Measurements from ENCODE around the gene VAC14.

Gene VAC14

GRCh38 chr16:70715055-70715858 is 85.7 kb downstream of the VAC14 start:
- Histone ChIP-seq H3K4me3 (no peak overlapping the region), H3K27ac (peak overlapping the region in 19 of 21 experiments; percentile 14 to 91 (median 74))

- H3K4me3 ChIP-seq: no peak overlapping the region
- H3K27ac ChIP-seq: peak overlapping the region in 19 of 21 experiments; percentile 7 to 91 (median 74)
Observed at GRCh38 chr16:70714581-70715054, 86.3 kb downstream of the VAC14 start.

DNA sequence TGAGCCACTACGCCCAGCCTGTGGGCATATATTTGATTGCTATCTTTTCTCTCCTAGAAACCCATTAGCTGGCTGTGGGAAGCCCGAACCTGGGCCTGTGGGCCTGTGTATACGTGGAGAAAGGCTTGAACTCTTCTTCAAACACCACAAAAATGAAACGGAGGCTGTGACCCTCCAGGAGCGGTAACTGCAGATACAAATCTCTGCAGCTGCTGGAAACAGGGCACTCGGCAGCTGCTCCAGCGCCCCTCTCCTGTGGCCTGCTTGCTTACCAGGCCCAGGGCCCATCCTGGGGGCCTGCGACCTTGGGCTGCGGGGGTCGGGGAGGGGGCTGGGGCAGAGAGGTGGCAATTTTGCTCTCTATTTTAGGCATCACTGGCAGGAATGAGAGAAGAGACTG is 87.1 kb downstream of the VAC14 start:
- Histone ChIP-seq H3K4me3 (no peak overlapping the region), H3K27ac (peak overlapping the region in 6 of 21 experiments; percentile 74 to 91 (median 78))

DNA sequence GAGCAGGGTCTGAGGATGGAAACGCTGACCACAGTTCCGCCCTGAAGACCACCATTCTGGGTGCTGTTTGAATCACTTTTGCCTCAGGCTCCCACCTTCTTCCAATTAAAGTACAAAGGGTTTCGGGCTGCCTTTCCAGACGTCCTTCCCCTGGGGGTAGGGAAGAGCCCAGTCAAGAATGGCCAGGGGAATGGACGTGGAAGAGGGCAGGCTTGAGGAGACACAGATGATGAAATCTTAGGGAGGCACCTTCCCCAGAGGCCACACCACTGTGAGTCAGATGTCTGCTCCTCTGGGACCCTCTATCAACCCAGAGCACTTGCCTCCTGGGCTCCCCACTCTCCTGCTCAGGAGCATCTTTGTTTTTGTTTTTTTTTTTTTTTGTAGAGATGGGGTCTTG is 87.6 kb downstream of the VAC14 start:
- no peak overlapping the region for H3K27ac ChIP-seq

GRCh38 chr16:70712942-70713341 is 88.0 kb downstream of the VAC14 start:
- Histone ChIP-seq H3K4me3 (no peak overlapping the region), H3K27ac (no peak overlapping the region)

More for the DNA sequence above, 87.6 kb downstream of the VAC14 start:
- no peak overlapping the region for H3K4me3 ChIP-seq

DNA sequence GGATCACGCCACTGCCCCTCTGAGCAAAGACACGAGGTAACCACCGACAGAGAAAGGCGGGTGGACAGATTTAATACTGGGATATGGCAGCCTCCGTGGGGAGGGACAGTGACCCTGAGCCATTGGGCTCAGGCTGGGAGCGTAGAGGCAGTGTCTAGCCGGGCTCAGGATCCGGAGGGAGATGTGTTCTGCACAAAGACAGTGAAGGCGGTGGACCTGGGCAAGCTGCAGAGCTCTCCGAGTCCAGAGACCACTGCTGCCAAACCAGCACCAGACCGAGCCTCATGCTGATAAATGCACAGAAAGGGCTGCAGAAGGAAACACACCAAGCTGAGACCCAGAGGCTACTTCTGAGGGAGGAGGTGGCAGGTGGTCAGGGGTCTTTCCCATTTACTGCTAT is 88.6 kb downstream of the VAC14 start:
- H3K27ac ChIP-seq: no peak overlapping the region
- H3K4me3 ChIP-seq: no peak overlapping the region

DNA sequence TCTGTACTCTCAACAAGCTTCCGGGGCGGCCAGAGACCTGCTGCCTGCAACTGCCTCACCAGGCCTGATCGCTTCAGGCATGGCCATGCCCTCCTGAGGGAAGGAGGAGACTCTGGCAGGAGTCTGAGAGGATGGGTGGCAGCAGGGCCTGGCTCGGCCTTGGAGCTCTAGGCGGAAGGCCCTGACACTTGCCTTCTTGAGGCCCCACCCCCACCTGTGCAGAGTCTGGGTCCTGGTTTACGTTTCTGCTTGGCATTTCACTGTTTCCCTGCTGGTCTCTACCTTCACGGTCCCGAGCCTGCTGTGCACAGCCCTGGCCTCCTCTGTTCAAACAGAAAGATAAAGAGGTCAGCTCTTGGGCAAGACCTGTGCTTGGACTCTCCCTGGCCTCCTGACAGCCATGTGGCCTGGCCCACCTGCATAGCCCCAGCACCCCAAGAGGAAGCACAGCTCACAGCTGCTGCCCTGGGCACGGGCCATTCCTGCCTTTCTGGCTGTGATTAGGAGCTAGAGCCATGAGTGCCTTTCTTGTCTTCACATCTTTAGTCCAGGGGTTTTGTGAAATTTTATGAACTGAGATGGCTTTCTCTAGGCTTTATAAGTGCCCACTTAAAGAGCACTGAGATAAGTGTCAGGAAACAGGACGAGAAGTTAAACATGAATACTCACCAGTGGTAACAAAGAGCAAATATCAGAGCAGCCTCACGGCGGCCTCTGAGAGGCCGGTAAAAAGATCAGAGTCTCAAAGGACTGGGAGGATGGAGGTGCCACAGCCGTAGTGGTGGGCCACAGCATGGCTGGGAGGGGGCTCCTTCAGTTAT is 89.5 kb downstream of the VAC14 start:
- no peak overlapping the region for H3K27ac ChIP-seq

DNA sequence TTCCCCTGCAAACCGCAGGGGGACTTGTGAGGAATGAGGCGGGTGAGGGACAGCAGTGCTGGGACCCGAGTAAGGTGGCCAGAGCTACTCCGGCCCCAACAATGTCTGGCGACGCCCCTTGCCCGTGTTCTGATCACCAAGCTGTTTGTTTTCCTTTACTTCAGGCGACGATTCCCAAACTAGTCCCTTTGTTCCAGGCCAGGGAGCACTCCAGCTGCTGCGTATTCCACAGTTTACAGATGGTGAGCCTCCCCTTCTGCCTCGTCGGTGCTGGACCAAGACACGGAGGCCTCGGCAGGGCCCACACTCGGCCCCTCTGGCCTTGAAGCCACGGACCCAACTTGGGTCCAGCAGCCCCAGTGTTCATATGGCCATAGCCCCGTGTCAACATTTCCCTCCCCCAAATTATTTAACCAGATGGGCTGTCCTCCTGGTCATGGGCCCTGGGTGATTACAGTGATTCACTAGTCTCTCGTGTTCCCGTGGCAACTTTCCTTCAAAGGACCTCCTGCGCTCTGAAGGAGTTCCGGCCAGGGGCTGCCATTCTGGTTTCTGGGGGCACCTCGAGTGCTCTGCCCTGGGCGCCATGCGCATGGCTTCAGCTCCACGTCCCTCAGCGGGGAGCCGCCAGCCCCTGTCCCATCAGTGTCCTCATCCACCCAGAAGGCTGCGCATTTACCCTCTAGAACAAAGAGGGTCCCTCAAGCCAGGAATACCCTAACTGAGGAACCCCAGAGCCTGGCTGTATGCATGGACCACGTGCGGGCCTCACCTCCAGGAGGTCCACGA is 90.3 kb downstream of the VAC14 start:
- peak overlapping the region in 6 of 21 experiments; percentile 21 to 61 (median 39) for H3K27ac ChIP-seq
- H3K4me3 ChIP-seq: no peak overlapping the region

More for the DNA sequence above, 89.5 kb downstream of the VAC14 start:
- H3K4me3 ChIP-seq: no peak overlapping the region

DNA sequence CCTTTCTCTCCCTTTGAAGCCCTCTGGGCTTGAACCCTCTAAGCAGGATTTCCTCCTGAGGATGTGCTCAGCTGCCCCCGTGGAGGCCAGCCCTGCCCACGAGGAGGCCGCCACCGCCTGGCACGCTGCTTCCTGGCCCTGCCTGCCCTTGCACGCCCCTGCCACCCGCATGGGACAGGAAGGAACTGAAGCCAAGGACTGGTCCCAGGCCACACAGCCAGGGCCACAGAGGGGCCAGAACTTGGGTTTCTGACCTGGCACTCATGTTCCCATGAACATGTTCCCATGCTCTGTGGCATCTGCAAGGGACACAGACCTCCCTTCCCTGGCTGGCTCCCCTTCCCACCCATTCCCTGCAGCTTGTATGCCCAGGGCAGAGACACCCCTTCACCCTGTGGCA is 91.0 kb downstream of the VAC14 start:
- peak overlapping the region in 9 of 21 experiments; percentile 23 to 61 (median 34) for H3K27ac ChIP-seq
- no peak overlapping the region for H3K4me3 ChIP-seq

DNA sequence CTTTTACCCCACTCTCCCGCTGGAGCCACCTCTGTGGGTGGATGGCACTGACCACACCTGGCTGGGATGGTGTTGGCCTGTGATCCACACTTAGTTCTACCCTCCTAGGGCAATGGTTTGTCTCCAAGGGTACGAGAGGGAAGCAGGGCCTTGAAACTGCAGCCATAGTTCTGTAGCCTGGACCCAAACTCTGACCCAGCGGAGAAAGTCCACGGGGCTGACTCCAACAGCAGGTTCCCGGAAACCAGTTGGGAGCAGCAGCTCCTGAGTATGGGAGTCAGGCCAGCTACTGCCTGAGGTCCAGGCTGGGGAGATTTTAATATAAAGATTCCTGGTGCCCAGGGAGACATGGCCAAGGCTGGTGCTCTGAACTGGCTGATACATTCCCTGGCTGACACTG is 91.5 kb downstream of the VAC14 start:
- no peak overlapping the region for H3K4me3 ChIP-seq
- peak overlapping the region in 10 of 21 experiments; percentile 23 to 61 (median 34) for H3K27ac ChIP-seq

- Histone ChIP-seq H3K4me3 (no peak overlapping the region), H3K27ac (peak overlapping the region in 7 of 21 experiments; percentile 23 to 90 (median 77))
Observed at GRCh38 chr16:70708366-70709246, 92.4 kb downstream of the VAC14 start.

- Histone ChIP-seq H3K27ac (peak overlapping the region in 20 of 21 experiments; percentile 31 to 95 (median 74)), H3K4me3 (no peak overlapping the region)
Observed at GRCh38 chr16:70706948-70707465, 94.0 kb downstream of the VAC14 start.

DNA sequence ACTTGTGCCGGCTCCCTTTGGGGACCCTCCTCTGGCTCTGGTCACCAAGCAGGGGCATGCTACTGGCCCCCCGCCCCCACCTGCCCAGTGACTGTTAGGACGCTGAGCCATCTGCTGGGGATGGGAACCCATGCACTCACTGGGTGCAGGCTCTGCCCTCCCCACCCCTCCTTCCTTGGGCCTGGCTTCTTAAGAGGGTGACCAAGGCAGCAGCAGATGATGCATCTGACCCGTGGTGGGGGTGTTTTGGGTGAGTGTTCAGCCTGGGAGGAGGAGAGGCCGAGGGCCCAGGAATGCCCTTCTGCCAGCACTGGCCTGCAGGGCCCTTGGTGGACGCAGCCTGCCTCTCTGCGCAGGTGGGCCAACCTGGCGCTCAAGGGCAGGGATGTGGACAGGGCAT is 95.9 kb downstream of the VAC14 start:
- peak overlapping the region in 17 of 21 experiments; percentile 36 to 95 (median 79) for H3K27ac ChIP-seq

GRCh38 chr16:70704586-70704985 is 96.4 kb downstream of the VAC14 start:
- H3K27ac ChIP-seq: peak overlapping the region in 19 of 21 experiments; percentile 36 to 95 (median 78)

More for the DNA sequence above, 95.9 kb downstream of the VAC14 start:
- no peak overlapping the region for H3K4me3 ChIP-seq

DNA sequence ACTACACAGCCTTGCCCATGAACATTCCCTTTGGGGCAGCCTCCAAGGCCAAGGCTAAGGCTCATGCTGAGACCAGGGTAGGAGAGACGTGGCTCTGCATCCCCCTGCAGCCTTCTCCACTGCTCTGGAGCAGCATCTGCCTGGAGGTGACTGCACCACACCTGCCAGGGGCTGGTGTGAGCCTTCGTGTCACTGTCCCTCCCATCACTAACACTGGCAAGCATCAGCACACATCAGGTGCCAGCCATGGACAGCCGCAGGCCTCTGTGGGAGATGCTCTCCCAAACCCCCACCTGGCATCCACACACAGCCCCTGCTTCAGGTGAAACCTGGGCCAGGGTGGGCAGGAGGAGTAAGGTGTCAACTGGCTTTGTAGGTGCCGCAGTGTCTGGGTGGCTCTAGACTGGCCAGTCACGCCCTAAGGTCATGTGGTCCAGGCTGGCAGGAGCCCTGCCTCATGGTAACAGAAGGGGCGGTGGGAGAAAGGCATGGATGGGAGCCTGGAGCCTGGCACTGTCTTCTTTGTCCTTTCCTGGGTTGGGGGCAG is 97.0 kb downstream of the VAC14 start:
- H3K27ac ChIP-seq: peak overlapping the region in 20 of 21 experiments; percentile 36 to 95 (median 78)
- H3K4me3 ChIP-seq: no peak overlapping the region

More at GRCh38 chr16:70704586-70704985, 96.4 kb downstream of the VAC14 start:
- H3K4me3 ChIP-seq: no peak overlapping the region

GRCh38 chr16:70703041-70703834 is 97.7 kb downstream of the VAC14 start:
- peak overlapping the region in 20 of 21 experiments; percentile 60 to 95 (median 78) for H3K27ac ChIP-seq
- no peak overlapping the region for H3K4me3 ChIP-seq

DNA sequence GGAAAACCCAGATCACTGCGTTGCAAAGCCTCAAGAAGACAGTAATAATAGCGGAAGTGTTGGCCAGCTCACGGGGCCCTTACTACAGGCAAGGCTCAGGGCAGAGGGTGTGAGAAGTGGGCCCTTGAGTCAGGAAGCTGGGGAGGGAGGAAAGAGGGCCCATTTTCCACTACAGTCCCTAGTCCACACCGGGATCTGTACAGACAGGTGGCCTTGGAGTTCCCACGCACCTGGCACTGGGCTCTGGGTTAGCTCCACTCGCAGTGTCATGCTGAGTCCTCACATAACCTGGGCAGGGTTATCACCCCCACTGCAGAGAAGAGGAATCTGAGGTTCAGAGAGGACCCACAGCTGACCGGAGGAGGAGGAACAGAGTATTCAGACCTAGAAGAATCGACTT is 98.3 kb downstream of the VAC14 start:
- H3K4me3 ChIP-seq: no peak overlapping the region
- H3K27ac ChIP-seq: peak overlapping the region in 20 of 21 experiments; percentile 36 to 95 (median 78)
